ENCODE data around the gene PHF2. TPM values are rescaled to one million over a fixed set of nuclear protein-coding genes. Genes with fewer than 3 reads are reported as not detected.

The PHF2 gene
- total RNA-seq, 1 experiment from 2014 or later: 17.4 TPM

GRCh38 chr9:93620881-93621820 is 44.8 kb downstream of the PHF2 start:
- TF ChIP-seq CTCF (conservative IDR thresholded peaks at IDR 0.05): no peak
- H4K5ac ChIP-seq (ENCODE audit: insufficient read length, low read depth, low read length): no peak overlapping the region
- H2BK5ac ChIP-seq (ENCODE audit: insufficient read length, low read length): no peak overlapping the region
- no peaks in the 10 kb centered on the region for H3K27me3 Mint-ChIP-seq (ENCODE audit: low read depth)
- H3K4ac ChIP-seq (ENCODE audit: low read depth, low read length): no peak overlapping the region
- no peak overlapping the region for H3K56ac ChIP-seq (ENCODE audit: insufficient read length, low read depth, low read length)
- no peak for DNase-seq
- no peaks in the 10 kb centered on the region for H3K79me1 ChIP-seq (ENCODE audit: insufficient read depth, low read depth, low read length, poor library complexity, severe bottlenecking)
- WGBS (ENCODE audit: extremely low coverage, insufficient read length, low lambda C conversion rate): no CpG with 5 or more reads among the region's 14 CpGs
- no peak overlapping the region for H3K23ac ChIP-seq (ENCODE audit: insufficient read length, low read depth, low read length)
- H3K27me3 ChIP-seq (ENCODE audit: insufficient read depth, low read length): 0 out of 2 replicates have a peak, but pooled peaks cover 2% of the 10 kb centered on the region
- no peak overlapping the region for H3T11ph ChIP-seq (ENCODE audit: low read length)
- no peak overlapping the region for H3K4me2 ChIP-seq (ENCODE audit: insufficient read depth, insufficient read length, low read length)
- no peak overlapping the region; the same call in 1 of the 2 replicates for H3K14ac ChIP-seq (ENCODE audit: insufficient read depth, low read length)
- H2BK20ac ChIP-seq (ENCODE audit: low read depth, low read length, poor library complexity, severe bottlenecking): no peak overlapping the region
- H2AK5ac ChIP-seq (ENCODE audit: insufficient read length, low read length): no peak overlapping the region
- no peak overlapping the region for H3K18ac ChIP-seq (ENCODE audit: insufficient read length, low read depth, low read length)
- no peak overlapping the region for H3K27ac ChIP-seq (ENCODE audit: insufficient read length, low read depth, low read length)
- H3K4me1 Mint-ChIP-seq: peaks cover 17 to 24% of the 10 kb centered on the region in 2 experiments
- H4K20me1 ChIP-seq (ENCODE audit: control insufficient read depth, insufficient read depth, insufficient read length): peaks cover 4% of the 10 kb centered on the region
- no peaks in the 10 kb centered on the region for H3K9me3 ChIP-seq (ENCODE audit: control insufficient read depth, low read depth, low read length)
- no peak overlapping the region for H2BK120ac ChIP-seq (ENCODE audit: low read depth, low read length, poor library complexity, severe bottlenecking)
- H4K8ac ChIP-seq (replicated peaks; ENCODE audit: insufficient read length, low read depth, low read length): no peak overlapping the region
- no peak overlapping the region for H3K4me3 Mint-ChIP-seq
- H4K91ac ChIP-seq (ENCODE audit: insufficient read length, low read depth, low read length): no peak overlapping the region
- H2AFZ ChIP-seq (ENCODE audit: low read length): no peak overlapping the region
- H3K9ac ChIP-seq (ENCODE audit: extremely low read depth, insufficient read length, low read length): no peak overlapping the region
- no peak overlapping the region for H2BK15ac ChIP-seq (ENCODE audit: low read depth, low read length)
- no peaks in the 10 kb centered on the region for H3K23me2 ChIP-seq (ENCODE audit: insufficient read length, low read depth, low read length, poor library complexity, severe bottlenecking)
- H3K9me3 Mint-ChIP-seq: peaks cover 0 to 1% of the 10 kb centered on the region in 2 experiments; a peak in 2 of 5 replicates
- no peak overlapping the region for H2BK12ac ChIP-seq (ENCODE audit: insufficient read length, low read depth, low read length)
- H3K4me1 ChIP-seq (ENCODE audit: insufficient read depth, low read length): no peaks in the 10 kb centered on the region; the same call in 1 of the 2 replicates
- no peak overlapping the region; a peak in 2 of 7 replicates for H3K27ac Mint-ChIP-seq
- no peaks in the 10 kb centered on the region for H3K36me3 Mint-ChIP-seq (ENCODE audit: insufficient read depth in 1 of 3, low read depth in 3 of 3)
- peaks cover 4% of the 10 kb centered on the region; the same call in 1 of the 2 replicates for H3K79me2 ChIP-seq (ENCODE audit: insufficient read depth, low read length)

All from H9 (cell line).